HepG2 (cell line): ENCODE results near the gene SRRM4. TPM values are rescaled to one million over a fixed set of nuclear protein-coding genes. Genes with fewer than 3 reads are reported as not detected.

Experiments
- DNMT1 ChIP-seq: sonication (generic); formaldehyde crosslinking; IDR thresholded peaks from 2 replicates; pipeline ENCODE4 v1.5.1; 2020; ENCODE audit warnings: mild to moderate bottlenecking, missing genetic modification reagents
- NFKB2 ChIP-seq: sonication (generic); formaldehyde crosslinking; IDR thresholded peaks from 2 replicates; pipeline ENCODE4 v1.4.0; 2020; ENCODE audit warnings: missing genetic modification reagents, borderline replicate concordance
- RXRB ChIP-seq: IDR thresholded peaks from 2 replicates; pipeline ENCODE4 v1.6.1; 2016; ENCODE audit warnings: borderline replicate concordance, missing genetic modification reagents, missing compliant biosample characterization
- ZBTB40 ChIP-seq, 2 experiments: fragments of 450-650 bp in 1 of 2; sonication (generic) in 1 of 2; formaldehyde crosslinking in 1 of 2; IDR thresholded peaks; 2 replicates each; pipeline versions ENCODE4 v1.6.1 to v1.8.0; 2016 to 2022; ENCODE audit warnings: antibody characterized with exemption in 1 of 2, mild to moderate bottlenecking in 1 of 2, missing genetic modification reagents in 1 of 2
- ZFP91 ChIP-seq: sonication (generic); formaldehyde crosslinking; IDR thresholded peaks from 2 replicates; pipeline ENCODE4 v1.9.0; 2022; ENCODE audit warnings: missing genetic modification reagents, mild to moderate bottlenecking, borderline replicate concordance
- ZNF431 ChIP-seq: sonication (generic); formaldehyde crosslinking; IDR thresholded peaks from 2 replicates; pipeline ENCODE4 v1.9.0; 2022; ENCODE audit warnings: missing genetic modification reagents, low read depth, mild to moderate bottlenecking, borderline replicate concordance
- ZNF512B ChIP-seq: sonication (generic); formaldehyde crosslinking; IDR thresholded peaks from 2 replicates; pipeline ENCODE4 v1.5.1; 2020; ENCODE audit warnings: missing genetic modification reagents, mild to moderate bottlenecking, borderline replicate concordance
- ZNF878 ChIP-seq: sonication (generic); formaldehyde crosslinking; IDR thresholded peaks from 2 replicates; pipeline ENCODE4 v1.8.1; 2023; ENCODE audit warnings: mild to moderate bottlenecking, missing genetic modification reagents, moderate library complexity
- ZNF891 ChIP-seq: sonication (generic); formaldehyde crosslinking; IDR thresholded peaks from 2 replicates; pipeline ENCODE4 v1.5.0; 2020; ENCODE audit warnings: mild to moderate bottlenecking, missing genetic modification reagents
- ZSCAN5A ChIP-seq: sonication (generic); formaldehyde crosslinking; IDR thresholded peaks from 2 replicates; pipeline ENCODE4 v1.8.0; 2022; ENCODE audit warnings: mild to moderate bottlenecking, missing genetic modification reagents, borderline replicate concordance
- polyA plus RNA-seq, 8 experiments: library from polyadenylated mRNA; depleted of rRNA in 3 of 8; stranded (reverse) in 7 of 8; unstranded in 1 of 8; fragments of >200 nt; fragmentation: Illumina TruSeq in 4 of 8; extraction: Trizol in 4 of 8; gene quantifications; 2 replicates each; pipeline versions ENCODE4 v1.2.1 to v1.2.3, GENCODE V29; 2011 to 2016; ENCODE audit warnings: low read depth in 4 of 8, missing spikeins in 1 of 8, mixed read lengths in 1 of 8; ENCODE audit not compliant: insufficient read depth in 1 of 8
- total RNA-seq, 5 experiments: library from RNA; depleted of rRNA; stranded (reverse); fragments of >200 nt; fragmentation: Illumina TruSeq; extraction: Trizol; gene quantifications; 2 replicates each; pipeline ENCODE4 v1.2.3, GENCODE V29; 2016; ENCODE audit warnings: low read depth in 1 of 5

SRRM4 gene
- total and polyA plus RNA-seq, 2 of the 13 experiments (the other 11 are each of a cell fraction or from before 2014, with no cell fraction given), result not detected

- TF ChIP-seq ZNF512B (no peak), ZNF878 (CRISPR knock-in tag) (peak; percentile 79; the same call in 1 of the 2 replicates), NFKB2 (CRISPR knock-in tag) (peak; percentile 42; the same call in 1 of the 2 replicates), ZNF891 (CRISPR knock-in tag) (peak; percentile 52; the same call in 1 of the 2 replicates), ZNF431 (CRISPR knock-in tag) (0 out of 2 replicates have a peak, but pooled peaks have one; percentile 31), RXRB (CRISPR knock-in tag) (0 out of 2 replicates have a peak, but pooled peaks have one; percentile 55), ZSCAN5A (CRISPR knock-in tag) (no peak), ZBTB40 (IDR thresholded peaks at IDR 0.05) (no peak), ZBTB40 (CRISPR knock-in tag; IDR thresholded peaks at IDR 0.05) (0 out of 2 replicates have a peak, but pooled peaks have one; percentile 52), ZFP91 (no peak), DNMT1 (CRISPR knock-in tag) (no peak)
Observed at GRCh38 chr12:119060847-119061796, 79.8 kb downstream of the SRRM4 start (continued).
